H1 (cell line): ENCODE results near the gene CCN6. TPM values are rescaled to one million over a fixed set of nuclear protein-coding genes. Genes with fewer than 3 reads are reported as not detected.

Experiments
- CTCF ChIA-PET: fragments of 300-600 bp; sonication (Branson Sonifier 250); formaldehyde crosslinking; loops from one replicate; lab custom pipeline; 2021; ENCODE audit not compliant: partially characterized antibody; lab: Charles Lee
- POLR2A ChIA-PET: fragments of 300-600 bp; sonication (Branson Sonifier 250); formaldehyde crosslinking; loops from one replicate; lab custom pipeline; 2021; ENCODE audit warnings: inconsistent platforms; ENCODE audit not compliant: partially characterized antibody; lab: Charles Lee
- DNase-seq, 2 experiments: peaks; one replicate each; pipeline versions ENCODE4 v3.0.0 to v3.0.0-alpha.2; 2010 to 2022; ENCODE audit warnings: low spot score in 2 of 2, low read depth in 1 of 2, mixed read lengths in 1 of 2
- FAIRE-seq: peaks from 2 replicates; lab custom pipeline; 2011; peaks lifted over from hg19 to GRCh38; lab: Jason Lieb, UNC
- H2AFZ ChIP-seq: 2 replicates; pipeline ENCODE4 v1.8.1; 2012; ENCODE audit warnings: low read length, inconsistent platforms
- H2AK5ac ChIP-seq: 2 replicates; pipeline ENCODE4 v1.6.1; 2013; ENCODE audit warnings: low read depth, low read length
- H2BK120ac ChIP-seq: replicated peaks from 2 replicates; pipeline ENCODE3; 2013; ENCODE audit warnings: low read depth, low read length, inconsistent platforms
- H2BK12ac ChIP-seq: 2 replicates; pipeline ENCODE4 v1.6.1; 2013; ENCODE audit warnings: low read depth, low read length
- H2BK15ac ChIP-seq: 2 replicates; pipeline ENCODE4 v1.6.1; 2013; ENCODE audit warnings: low read length
- H2BK20ac ChIP-seq: 2 replicates; pipeline ENCODE4 v1.6.1; 2013; ENCODE audit warnings: low read length
- H2BK5ac ChIP-seq: 2 replicates; pipeline ENCODE4 v1.6.1; 2013; ENCODE audit warnings: low read depth, low read length
- H3K14ac ChIP-seq: 2 replicates; pipeline ENCODE4 v1.6.1; 2013; ENCODE audit warnings: inconsistent platforms; ENCODE audit not compliant: insufficient read length
- H3K18ac ChIP-seq: 2 replicates; pipeline ENCODE4 v1.6.1; 2013; ENCODE audit warnings: low read length; ENCODE audit errors: extremely low read depth
- H3K23ac ChIP-seq: 2 replicates; pipeline ENCODE4 v1.6.1; 2013; ENCODE audit warnings: inconsistent platforms; ENCODE audit not compliant: insufficient read length
- H3K23me2 ChIP-seq: 2 replicates; pipeline ENCODE4 v1.6.1; 2013; ENCODE audit warnings: low read depth, low read length
- H3K27ac ChIP-seq: 2 replicates; pipeline ENCODE4 v1.6.1; 2011; ENCODE audit warnings: low read depth, low read length, inconsistent platforms
- H3K27me3 ChIP-seq, 4 experiments: replicated peaks in 1 of 4; 1 replicate in 1 of 4; 2 replicates in 3 of 4; pipeline versions ENCODE4 v1.6.1 to v1.8.1; 2011 to 2013; ENCODE audit warnings: low read length in 3 of 4, mild to moderate bottlenecking in 3 of 4, inconsistent platforms in 2 of 4, mixed read lengths in 2 of 4, moderate library complexity in 1 of 4; ENCODE audit not compliant: control insufficient read depth in 3 of 4, insufficient read depth in 3 of 4; ENCODE audit errors: extremely low read depth in 1 of 4
- H3K36me3 ChIP-seq, 4 experiments: 2 replicates each; pipeline versions ENCODE4 v1.6.1 to v1.8.1; 2011 to 2013; ENCODE audit warnings: mild to moderate bottlenecking in 4 of 4, low read length in 3 of 4, moderate library complexity in 2 of 4, control low read depth in 1 of 4, inconsistent platforms in 1 of 4; ENCODE audit not compliant: insufficient read depth in 4 of 4, control insufficient read depth in 2 of 4
- H3K4ac ChIP-seq: replicated peaks from 2 replicates; pipeline ENCODE3; 2013; ENCODE audit warnings: low read length, low read depth, mixed read lengths, inconsistent platforms; ENCODE audit not compliant: insufficient read length
- H3K4me1 ChIP-seq, 4 experiments: replicated peaks in 1 of 4; 1 replicate in 1 of 4; 2 replicates in 3 of 4; pipeline versions ENCODE4 v1.6.1 to v1.8.1; 2011 to 2013; ENCODE audit warnings: low read length in 3 of 4, inconsistent platforms in 2 of 4, mixed read lengths in 1 of 4; ENCODE audit not compliant: insufficient read depth in 4 of 4, control insufficient read depth in 3 of 4
- H3K4me2 ChIP-seq, 2 experiments: 2 replicates each; pipeline versions ENCODE4 v1.6.1 to v1.8.1; 2011 to 2013; ENCODE audit warnings: low read depth in 2 of 2, low read length in 2 of 2, control low read depth in 1 of 2, inconsistent platforms in 1 of 2, mild to moderate bottlenecking in 1 of 2; ENCODE audit not compliant: insufficient read depth in 1 of 2
- H3K4me3 ChIP-seq, 4 experiments: fragments of 200-600, 300-600 bp in 1 of 4; sonication (generic), shearing (Covaris generic), sonication (Bioruptor Twin) in 1 of 4; 2 replicates each; pipeline versions ENCODE4 v1.5.1 to v1.8.1; 2011 to 2016; ENCODE audit warnings: low read length in 4 of 4, low read depth in 3 of 4, control low read depth in 2 of 4, inconsistent platforms in 2 of 4, mild to moderate bottlenecking in 2 of 4, mixed read lengths in 1 of 4, moderate library complexity in 1 of 4; ENCODE audit not compliant: insufficient read depth in 2 of 4; ENCODE audit errors: extremely low read depth in 1 of 4
- H3K56ac ChIP-seq: replicated peaks from 2 replicates; pipeline ENCODE3; 2013; ENCODE audit warnings: low read depth, mild to moderate bottlenecking, mixed read lengths, low read length, inconsistent platforms; ENCODE audit not compliant: insufficient read length
- H3K79me1 ChIP-seq: 2 replicates; pipeline ENCODE4 v1.6.1; 2013; ENCODE audit warnings: low read depth, low read length, control low read depth
- H3K79me2 ChIP-seq, 2 experiments: 2 replicates each; pipeline versions ENCODE4 v1.6.1 to v1.8.1; 2012 to 2013; ENCODE audit warnings: low read length in 2 of 2, mild to moderate bottlenecking in 2 of 2, inconsistent platforms in 1 of 2; ENCODE audit not compliant: insufficient read depth in 2 of 2, control insufficient read depth in 1 of 2
- H3K9ac ChIP-seq, 4 experiments: replicated peaks in 1 of 4; 1 replicate in 1 of 4; 2 replicates in 3 of 4; pipeline versions ENCODE4 v1.6.1 to v1.8.1; 2011 to 2013; ENCODE audit warnings: low read depth in 3 of 4, low read length in 3 of 4, control low read depth in 2 of 4, mild to moderate bottlenecking in 2 of 4, moderate library complexity in 2 of 4, inconsistent platforms in 1 of 4; ENCODE audit errors: extremely low read depth in 1 of 4
- H3K9me3 ChIP-seq, 2 experiments: 2 replicates each; pipeline versions ENCODE4 v1.6.1 to v1.8.1; 2012 to 2013; ENCODE audit warnings: mild to moderate bottlenecking in 2 of 2, moderate library complexity in 2 of 2, control low read depth in 1 of 2, inconsistent platforms in 1 of 2, low read depth in 1 of 2, low read length in 1 of 2, mixed read lengths in 1 of 2; ENCODE audit not compliant: insufficient read depth in 2 of 2
- H4K20me1 ChIP-seq, 2 experiments: replicated peaks in 1 of 2; 2 replicates each; pipeline versions ENCODE3 to v1.8.1; 2011 to 2013; ENCODE audit warnings: inconsistent platforms in 2 of 2, low read length in 2 of 2, mild to moderate bottlenecking in 1 of 2; ENCODE audit not compliant: insufficient read depth in 2 of 2, control insufficient read depth in 1 of 2
- H4K5ac ChIP-seq: 2 replicates; pipeline ENCODE4 v1.6.1; 2013; ENCODE audit warnings: low read length, low read depth, mixed read lengths, inconsistent platforms; ENCODE audit not compliant: insufficient read length
- H4K8ac ChIP-seq: 2 replicates; pipeline ENCODE4 v1.8.0; 2013; ENCODE audit warnings: mild to moderate bottlenecking, moderate library complexity, low read length, inconsistent platforms; ENCODE audit not compliant: insufficient read depth; ENCODE audit errors: extremely low read depth
- H4K91ac ChIP-seq: replicated peaks from 2 replicates; pipeline ENCODE3; 2013; ENCODE audit warnings: low read length, mixed read lengths, inconsistent platforms; ENCODE audit not compliant: insufficient read length
- CTBP2 ChIP-seq: IDR thresholded peaks from 2 replicates; pipeline ENCODE4 v1.7.0; 2011; ENCODE audit warnings: borderline replicate concordance, mild to moderate bottlenecking, moderate library complexity, mixed read lengths, low read length; ENCODE audit not compliant: insufficient read depth, insufficient read length
- EGR1 ChIP-seq: IDR thresholded peaks from 2 replicates; pipeline ENCODE4 v1.6.1; 2011; ENCODE audit warnings: low read depth, low read length, borderline replicate concordance
- JUND ChIP-seq: IDR thresholded peaks from 2 replicates; pipeline ENCODE4 v1.6.1; 2011; ENCODE audit warnings: mild to moderate bottlenecking, improper control_type of control experiment, low read length
- KDM5A ChIP-seq: fragments of 200-600 bp; IDR thresholded peaks from 2 replicates; pipeline ENCODE4 v1.7.1; 2012; ENCODE audit warnings: mild to moderate bottlenecking, low read length, inconsistent platforms, mixed read lengths
- NANOG ChIP-seq: IDR thresholded peaks from 2 replicates; pipeline ENCODE4 v1.6.1; 2011; ENCODE audit warnings: low read length, low read depth, mild to moderate bottlenecking, inconsistent platforms; ENCODE audit not compliant: insufficient read depth, poor library complexity, severe bottlenecking
- NRF1 ChIP-seq: IDR thresholded peaks from 2 replicates; pipeline ENCODE4 v1.6.1; 2011; ENCODE audit warnings: mild to moderate bottlenecking, low read depth, low read length, improper control_type of control experiment
- POLR2A ChIP-seq, 2 experiments: IDR thresholded peaks; 1 replicate in 1 of 2; 2 replicates in 1 of 2; pipeline ENCODE4 v1.6.1; 2011; ENCODE audit warnings: low read depth in 2 of 2, low read length in 2 of 2, mild to moderate bottlenecking in 2 of 2; ENCODE audit errors: control extremely low read depth in 1 of 2
- RAD21 ChIP-seq, 2 experiments: IDR thresholded peaks in 1 of 2; conservative IDR thresholded peaks in 1 of 2; 2 replicates each; pipeline ENCODE4 v1.6.1; 2011; ENCODE audit warnings: low read depth in 2 of 2, low read length in 2 of 2, improper control_type of control experiment in 1 of 2, inconsistent platforms in 1 of 2, mild to moderate bottlenecking in 1 of 2, moderate library complexity in 1 of 2
- RBBP5 ChIP-seq: IDR thresholded peaks from 2 replicates; pipeline ENCODE4 v1.7.1; 2012; ENCODE audit warnings: low read depth, mild to moderate bottlenecking, inconsistent platforms, low read length, moderate library complexity, borderline replicate concordance
- RNF2 ChIP-seq: fragments of 200-900, 300-1000 bp; sonication (generic); IDR thresholded peaks from 2 replicates; pipeline ENCODE4 v1.7.1; 2016; ENCODE audit warnings: borderline replicate concordance, low read depth, mild to moderate bottlenecking, antibody characterized with exemption, low read length; ENCODE audit not compliant: poor library complexity, severe bottlenecking; ENCODE audit errors: missing control alignments
- SRF ChIP-seq: IDR thresholded peaks from 2 replicates; pipeline ENCODE4 v1.6.1; 2011; ENCODE audit warnings: mild to moderate bottlenecking, low read depth, low read length, moderate library complexity
- TAF1 ChIP-seq: IDR thresholded peaks from 2 replicates; pipeline ENCODE4 v1.6.1; 2011; ENCODE audit warnings: mild to moderate bottlenecking, low read depth, low read length
- YY1 ChIP-seq: IDR thresholded peaks from 2 replicates; pipeline ENCODE4 v1.6.1; 2011; ENCODE audit warnings: low read depth, mild to moderate bottlenecking, low read length
- WGBS, 2 experiments: shearing (Covaris generic) in 1 of 2; methylation state at CpG; one replicate each; pipeline versions ENCODE4 v1.1.6 to v1.1.7; 2013 to 2015; ENCODE audit warnings: low lambda C conversion rate in 2 of 2, mixed read lengths in 2 of 2, inconsistent platforms in 1 of 2, low coverage in 1 of 2, missing lambda C conversion rate in 1 of 2; ENCODE audit not compliant: insufficient replicate concordance in 2 of 2, insufficient coverage in 1 of 2, insufficient read length in 1 of 2; ENCODE audit errors: extremely low coverage in 1 of 2, missing lambda C conversion rate in 1 of 2; 5-methylcytosine and 5-hydroxymethylcytosine counted together
- polyA plus RNA-seq, 7 experiments: library from polyadenylated mRNA; depleted of rRNA in 3 of 7; stranded (reverse) in 5 of 7; unstranded in 2 of 7; fragments of >200 nt in 5 of 7; fragments of 200-250 nt in 2 of 7; gene quantifications; 1 replicate in 5 of 7; 2 replicates in 1 of 7; 4 replicates in 1 of 7; pipeline versions ENCODE4 v1.2.1 to v1.2.3, GENCODE V29; 2011 to 2013; ENCODE audit warnings: missing spikeins in 2 of 7, mixed read lengths in 2 of 7
- total RNA-seq: library from RNA; stranded (reverse); fragmentation: NEBNext Ultra II Directional; extraction: Animal tissue kit (Norgen Biotek cat#: 25700); gene quantifications from 2 replicates; pipeline ENCODE4 v1.2.1, GENCODE V29; 2021

The CCN6 gene
- total and polyA plus RNA-seq, 2 of the 8 experiments (the other 6 are each of a cell fraction or from before 2014, with no cell fraction given): not detected

DNA sequence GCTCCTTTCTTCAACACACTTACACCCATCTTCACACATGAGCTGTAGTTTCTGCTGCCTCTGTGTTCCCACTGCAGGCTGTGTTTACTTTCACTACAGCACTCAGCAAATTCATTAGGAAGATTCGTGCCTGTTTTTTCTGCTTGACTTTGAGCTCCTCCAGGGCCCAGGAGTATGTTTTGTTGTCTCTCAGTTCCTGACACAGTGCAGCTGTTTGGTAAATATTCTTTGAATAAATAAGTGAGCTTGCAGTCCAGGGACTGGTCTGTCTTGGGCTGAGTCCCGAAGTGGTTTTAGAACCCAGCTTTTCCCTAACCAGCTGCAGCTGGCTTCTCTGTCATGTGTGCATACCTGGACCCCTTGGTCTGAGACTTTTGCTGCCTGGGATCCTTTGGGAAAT is 46.6 kb upstream of the CCN6 start:
- no peak overlapping the region for H3K27ac ChIP-seq
- CTCF ChIA-PET: interaction anchor here (0.7 to 2.8 kb wide), 14 partner anchors 10 to 363 kb away, joined by 3 to 18 read pairs (median 5); no protein-coding TSS in a partner anchor
- no peak overlapping the region for H3K56ac ChIP-seq
- no peak overlapping the region for H3K14ac ChIP-seq
- no peak for FAIRE-seq
- no peaks in the 10 kb centered on the region for H3K36me3 ChIP-seq
- H3K9me3 ChIP-seq: no peaks in the 10 kb centered on the region
- no peaks in the 10 kb centered on the region for H3K27me3 ChIP-seq
- POLR2A ChIA-PET: no interaction called here
- 91% methylated on average over 2 of the region's 2 CpGs; no CpG with 5 or more reads in 1 of the 2 experiments for WGBS, 2 experiments
- no peak overlapping the region for H3K4me3 ChIP-seq
- no peak overlapping the region for H4K91ac ChIP-seq
- no peaks in the 10 kb centered on the region; the same call in 1 of the 2 replicates for H3K79me1 ChIP-seq
- no peak overlapping the region for H3K9ac ChIP-seq
- no peak overlapping the region for H3K23ac ChIP-seq
- H2BK15ac ChIP-seq: no peak overlapping the region
- H3K79me2 ChIP-seq: no peaks in the 10 kb centered on the region
- H3K4me1 ChIP-seq: no peaks in the 10 kb centered on the region
- DNase-seq: no peak
- no peak for TF ChIP-seq EGR1
- TF ChIP-seq TAF1: no peak
- TF ChIP-seq POLR2A (IDR thresholded peaks at IDR 0.05; ENCODE audit: control extremely low read depth in 1 of 2, low read depth in 2 of 2, low read length in 2 of 2): no peak
- TF ChIP-seq RAD21 (IDR thresholded peaks at IDR 0.05 in 1 of 2, conservative IDR thresholded peaks at IDR 0.05 in 1 of 2; ENCODE audit: low read depth in 2 of 2, low read length in 2 of 2): no peak
- no peak for TF ChIP-seq RBBP5
- TF ChIP-seq RNF2: no peak
- no peak for TF ChIP-seq KDM5A
- no peak for TF ChIP-seq NANOG
- no peak for TF ChIP-seq JUND
- TF ChIP-seq SRF: no peak
- no peak for TF ChIP-seq YY1
- no peak for TF ChIP-seq CTBP2
- no peak for TF ChIP-seq NRF1
- no peak overlapping the region for H2BK120ac ChIP-seq
- H4K20me1 ChIP-seq: no peaks in the 10 kb centered on the region
- H3K23me2 ChIP-seq: no peaks in the 10 kb centered on the region
- H4K5ac ChIP-seq: no peak overlapping the region
- no peak overlapping the region for H3K4ac ChIP-seq
- no peak overlapping the region for H4K8ac ChIP-seq
- no peak overlapping the region for H3K4me2 ChIP-seq
- no peak overlapping the region for H2BK5ac ChIP-seq
- H2BK20ac ChIP-seq: no peak overlapping the region
- no peak overlapping the region for H2AFZ ChIP-seq
- no peak overlapping the region for H3K18ac ChIP-seq
- no peak overlapping the region for H2BK12ac ChIP-seq
- H2AK5ac ChIP-seq: no peak overlapping the region
